OCI-LY7 (cell line): Measurements from ENCODE around the gene SLCO2A1. TPM values are rescaled to one million over a fixed set of nuclear protein-coding genes. Genes with fewer than 3 reads are reported as not detected.

Experiments
- BruUV-seq: library from RNA; stranded (reverse); fragments of 400-500 nt; replicated peaks from 2 replicates; lab custom pipeline; 2021; lab: Mats Ljungman, UMichigan
- CTCF ChIA-PET: fragments of 300-600 bp; sonication (Branson Sonifier 250); formaldehyde crosslinking; loops from one replicate; lab custom pipeline; 2022; ENCODE audit warnings: antibody characterized with exemption; ENCODE audit not compliant: unreplicated experiment; lab: Charles Lee
- POLR2A ChIA-PET: fragments of 300-600 bp; sonication (Branson Sonifier 250); formaldehyde crosslinking; loops from one replicate; lab custom pipeline; 2022; ENCODE audit warnings: antibody characterized with exemption; lab: Charles Lee
- DNase-seq: peaks from one replicate; pipeline ENCODE4 v3.0.0-alpha.2; 2015; ENCODE audit warnings: low spot score
- H2AFZ ChIP-seq: fragments of 200-600 bp; sonication (generic), shearing (Covaris generic); 2 replicates; pipeline ENCODE4 v1.6.1; 2014; ENCODE audit warnings: mild to moderate bottlenecking, antibody characterized with exemption, low read length, moderate library complexity
- H3K27ac ChIP-seq: fragments of 200-600 bp; sonication (generic); 2 replicates; pipeline ENCODE4 v1.5.1; 2014; ENCODE audit warnings: mixed run types, low read depth, mild to moderate bottlenecking, moderate library complexity, low read length, inconsistent platforms; ENCODE audit not compliant: poor library complexity, severe bottlenecking
- H3K36me3 ChIP-seq: fragments of 200-600 bp; sonication (generic); 2 replicates; pipeline ENCODE4 v1.6.1; 2014; ENCODE audit warnings: mild to moderate bottlenecking, antibody characterized with exemption, low read length, moderate library complexity, mixed read lengths; ENCODE audit not compliant: insufficient read depth
- H3K4me1 ChIP-seq: fragments of 200-600 bp; sonication (generic); 2 replicates; pipeline ENCODE4 v1.5.1; 2014; ENCODE audit warnings: mild to moderate bottlenecking, low read length; ENCODE audit not compliant: insufficient read depth, poor library complexity, severe bottlenecking
- H3K4me2 ChIP-seq: fragments of 200-600 bp; sonication (generic); 2 replicates; pipeline ENCODE4 v1.6.1; 2014; ENCODE audit warnings: mild to moderate bottlenecking, low read length
- H3K4me3 ChIP-seq: fragments of 200-600 bp; sonication (generic); 2 replicates; pipeline ENCODE4 v1.5.1; 2014; ENCODE audit warnings: mild to moderate bottlenecking, low read depth, low read length; ENCODE audit not compliant: poor library complexity, severe bottlenecking
- H3K79me2 ChIP-seq: fragments of 200-600 bp; sonication (generic); 2 replicates; pipeline ENCODE4 v1.6.1; 2016; ENCODE audit warnings: low read depth, mild to moderate bottlenecking, low read length, moderate library complexity, mixed read lengths; ENCODE audit not compliant: insufficient read depth
- H3K9me2 ChIP-seq: fragments of 200-600 bp; sonication (generic); 2 replicates; pipeline ENCODE4 v1.6.1; 2016; ENCODE audit warnings: mild to moderate bottlenecking, low read length, mixed read lengths; ENCODE audit not compliant: insufficient read depth
- H3K9me3 ChIP-seq: fragments of 200-600 bp; sonication (generic); 2 replicates; pipeline ENCODE4 v1.6.1; 2014; ENCODE audit warnings: mild to moderate bottlenecking, mixed run types, low read length, mixed read lengths
- H4K20me1 ChIP-seq: fragments of 200-600 bp; sonication (generic); 2 replicates; pipeline ENCODE4 v1.6.1; 2014; ENCODE audit warnings: mild to moderate bottlenecking, antibody characterized with exemption, low read length, moderate library complexity, mixed read lengths; ENCODE audit not compliant: insufficient read depth
- CTCF ChIP-seq: fragments of 200-600 bp; sonication (generic); conservative IDR thresholded peaks from 2 replicates; pipeline ENCODE4 v1.5.1; 2014; ENCODE audit warnings: mild to moderate bottlenecking, antibody characterized with exemption, low read length, moderate library complexity, mixed read lengths
- EZH2phosphoT487 ChIP-seq: fragments of 200-600 bp; sonication (generic); IDR thresholded peaks from 2 replicates; pipeline ENCODE4 v1.6.1; 2018; ENCODE audit warnings: low read depth, borderline replicate concordance, mild to moderate bottlenecking, mixed run types, antibody characterized with exemption, low read length, moderate library complexity, mixed read lengths
- intact Hi-C: fragments of 100-400 bp; cut with micrococcal nuclease; formaldehyde crosslinking; loops from one replicate; pipeline ENCODE4 v1.10.0; 2022; ENCODE audit not compliant: unreplicated experiment
- total RNA-seq, 2 experiments: library from RNA; depleted of rRNA in 1 of 2; stranded (reverse); fragments of >200 nt in 1 of 2; shearing (Covaris generic) in 1 of 2; gene quantifications; 2 replicates each; pipeline ENCODE4 v1.2.3, GENCODE V29; 2014 to 2022

SLCO2A1 gene
- total RNA-seq, 2 experiments from 2014 or later = not detected

GRCh38 chr3:134001251-134001650, 28.5 kb downstream of the SLCO2A1 start:
- Histone ChIP-seq H4K20me1 (no peaks in the 10 kb centered on the region), H3K9me2 (no peaks in the 10 kb centered on the region), H3K79me2 (no peaks in the 10 kb centered on the region), H3K27ac (no peak overlapping the region), H3K4me2 (no peak overlapping the region), H3K4me1 (no peaks in the 10 kb centered on the region), H2AFZ (no peak overlapping the region), H3K36me3 (no peaks in the 10 kb centered on the region), H3K9me3 (no peaks in the 10 kb centered on the region), H3K4me3 (no peak overlapping the region)
- TF ChIP-seq CTCF = no peak
- TF ChIP-seq EZH2phosphoT487 = no peak
- BruUV-seq = no TSS peak
- ChIA-PET CTCF (no interaction called here), POLR2A (no interaction called here)
- no peak for DNase-seq
- intact Hi-C loops = no loop called here

GRCh38 chr3:133999891-134000685, 29.6 kb downstream of the SLCO2A1 start:
- ChIA-PET CTCF (no interaction called here), POLR2A (no interaction called here)
- Histone ChIP-seq H3K4me3 (no peak overlapping the region), H3K9me2 (no peaks in the 10 kb centered on the region), H4K20me1 (no peaks in the 10 kb centered on the region), H3K4me1 (no peaks in the 10 kb centered on the region), H2AFZ (no peak overlapping the region), H3K4me2 (no peak overlapping the region), H3K9me3 (no peaks in the 10 kb centered on the region), H3K79me2 (no peaks in the 10 kb centered on the region), H3K36me3 (no peaks in the 10 kb centered on the region), H3K27ac (no peak overlapping the region)
- no TSS peak for BruUV-seq
- no peak for DNase-seq
- TF ChIP-seq EZH2phosphoT487 (no peak), CTCF (no peak)
- intact Hi-C loops = no loop called here

- no peaks in the 10 kb centered on the region for H3K9me3 ChIP-seq
- H3K4me2 ChIP-seq = no peak overlapping the region
- H3K4me1 ChIP-seq = no peaks in the 10 kb centered on the region
- H3K9me2 ChIP-seq = no peaks in the 10 kb centered on the region
- H3K36me3 ChIP-seq = no peaks in the 10 kb centered on the region
- no peak overlapping the region for H3K27ac ChIP-seq
- H2AFZ ChIP-seq = no peak overlapping the region
- intact Hi-C loops = no loop called here
- H3K79me2 ChIP-seq = no peaks in the 10 kb centered on the region
- ChIA-PET POLR2A (interaction anchor here (0.6 to 0.8 kb wide), 3 partner anchors 53 to 964 kb away, joined by 3 to 5 read pairs (median 3); no protein-coding TSS in a partner anchor), CTCF (no interaction called here)
- H3K4me3 ChIP-seq = no peak overlapping the region
- DNase-seq = no peak
- no peaks in the 10 kb centered on the region for H4K20me1 ChIP-seq
- BruUV-seq = no TSS peak
- TF ChIP-seq EZH2phosphoT487 = no peak
Observed at GRCh38 chr3:133998691-133999241, 31.0 kb downstream of the SLCO2A1 start.
